ENCODE results near the gene GARNL3.
A peak's percentile ranks its signal among the peaks of the same experiment; 100 is the strongest.

Gene GARNL3

DNA sequence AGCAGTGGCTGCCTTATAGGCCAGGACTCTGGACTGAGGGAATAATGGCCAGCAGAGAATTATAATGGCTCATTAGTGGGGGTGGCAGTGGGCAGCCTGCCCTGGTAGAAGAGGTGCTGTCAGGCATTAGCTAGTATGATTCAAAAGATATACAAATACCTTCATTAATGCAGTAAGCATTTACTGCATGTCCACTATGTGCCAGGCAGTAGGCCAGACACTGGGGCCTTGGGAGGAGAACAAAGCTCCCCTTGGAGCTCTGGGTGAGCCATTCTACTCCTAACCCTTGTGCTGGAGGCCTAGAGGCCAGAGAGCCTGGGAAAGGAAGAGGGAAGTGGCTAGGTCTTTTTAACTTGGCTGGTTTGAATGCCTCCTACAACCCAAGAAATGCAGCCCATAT is 2.0 kb upstream of the GARNL3 start:
- no peak for DNase-seq (ENCODE audit: low read depth)
- no peak for TF ChIP-seq CTCF (IDR thresholded peaks at IDR 0.05; ENCODE audit: low read depth, low read length, missing control alignments)
- H3K4me3 ChIP-seq (ENCODE audit: low read depth, low read length), result no peak overlapping the region

DNA sequence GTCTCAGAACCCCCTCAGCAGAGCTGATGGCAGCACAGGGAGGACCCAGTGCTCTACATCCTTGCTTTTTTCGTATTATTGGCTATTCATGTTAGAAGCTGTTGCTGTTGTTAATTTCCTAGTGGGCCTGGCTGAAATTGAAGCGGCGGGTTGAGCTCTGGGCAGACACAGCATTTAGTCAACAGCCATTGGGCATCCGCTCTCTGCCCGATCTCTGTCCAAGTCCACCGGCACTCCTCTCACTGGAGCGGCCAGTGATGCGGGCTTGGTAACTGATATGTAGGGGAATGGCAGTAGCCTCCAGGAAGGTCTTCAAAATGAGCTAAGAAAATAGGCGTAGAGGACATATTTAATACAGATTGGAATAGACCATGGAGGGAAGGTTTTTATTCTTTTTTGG is 1.3 kb upstream of the GARNL3 start:
- no peak overlapping the region for H3K4me3 ChIP-seq (ENCODE audit: low read depth, low read length)
- no peak for DNase-seq (ENCODE audit: low read depth)
- TF ChIP-seq CTCF (IDR thresholded peaks at IDR 0.05; ENCODE audit: low read depth, low read length, missing control alignments), result no peak

DNA sequence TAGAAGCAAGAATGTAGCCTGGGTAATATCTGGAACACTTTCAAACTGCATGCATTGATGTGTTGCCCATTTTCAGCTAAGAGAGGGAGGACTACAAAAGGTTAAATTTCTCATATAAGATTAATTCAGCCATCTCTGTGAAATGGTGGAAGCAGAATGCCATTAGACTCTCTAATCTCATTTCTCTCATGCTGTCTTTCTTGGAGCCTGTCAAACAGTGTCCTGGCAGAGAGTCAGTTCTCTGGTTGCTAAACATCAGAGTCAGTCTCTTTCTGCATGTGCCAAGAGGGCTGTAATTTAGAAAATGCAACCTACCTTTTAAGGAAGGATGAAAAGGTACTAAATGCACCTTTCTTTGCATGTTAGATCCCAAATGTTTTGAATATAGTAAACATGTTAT is 910 bp upstream of the GARNL3 start:
- TF ChIP-seq CTCF (IDR thresholded peaks at IDR 0.05; ENCODE audit: low read depth, low read length, missing control alignments), result no peak
- no peak overlapping the region for H3K4me3 ChIP-seq (ENCODE audit: low read depth, low read length)
- DNase-seq (ENCODE audit: low read depth), result no peak

DNA sequence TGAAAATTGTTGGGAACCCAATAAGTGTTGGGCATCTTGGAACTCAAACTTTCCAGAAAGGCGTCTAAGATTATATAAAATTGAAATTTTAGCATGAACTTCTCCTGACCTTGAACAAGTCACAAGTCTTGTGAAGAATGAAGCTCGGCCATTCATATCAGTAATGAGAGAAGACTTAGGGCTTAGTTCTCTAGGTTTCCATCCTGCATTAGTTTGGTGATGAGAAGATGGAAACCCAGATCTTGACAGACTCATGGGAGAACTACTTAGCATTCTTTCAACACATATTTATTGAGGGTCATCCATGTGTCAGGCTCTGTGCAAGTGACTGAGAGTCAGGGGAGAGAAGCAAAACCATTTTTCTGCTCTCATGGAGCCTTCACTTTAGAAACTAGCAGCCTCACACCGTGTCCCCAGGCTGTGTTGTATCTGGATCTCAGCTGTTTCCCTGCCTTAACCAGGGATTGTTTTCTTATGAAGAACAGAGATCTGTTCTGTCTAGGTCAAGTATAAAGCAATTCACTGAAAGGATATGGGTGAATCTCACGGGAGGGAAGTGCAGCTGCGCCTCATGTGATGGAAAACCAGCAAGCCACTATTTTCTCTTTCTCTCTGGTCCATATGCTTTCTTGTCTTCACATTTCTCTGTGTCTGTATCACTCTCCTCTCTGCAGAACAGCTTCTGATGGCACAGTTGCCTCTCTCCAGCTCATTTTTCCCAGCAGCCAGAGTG is 3.4 kb downstream of the GARNL3 start:
- no peak overlapping the region; the same call in 1 of the 2 replicates for H3K4me3 ChIP-seq (ENCODE audit: low read depth, low read length)
- no peak for TF ChIP-seq CTCF (IDR thresholded peaks at IDR 0.05; ENCODE audit: low read depth, low read length, missing control alignments)

DNA sequence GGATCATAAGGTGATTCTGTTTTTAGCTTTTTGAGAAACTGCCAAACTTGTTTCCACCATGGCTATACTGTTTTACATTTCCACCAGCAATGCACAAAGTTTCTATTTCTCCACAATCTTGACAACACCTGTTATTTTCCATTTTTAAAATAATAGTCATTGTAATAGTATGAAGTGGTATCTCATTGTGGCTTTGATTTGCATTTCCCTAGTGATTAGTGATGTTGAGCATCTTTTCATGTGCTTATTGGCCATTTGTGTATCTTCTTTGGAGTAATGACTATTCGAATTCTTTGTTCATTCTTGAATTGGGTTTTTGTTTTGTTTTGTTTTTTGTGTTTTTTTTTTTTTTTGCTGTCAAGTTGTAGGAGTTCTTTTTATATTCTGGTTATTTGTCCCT is 4.9 kb downstream of the GARNL3 start:
- no peak overlapping the region for H3K4me3 ChIP-seq (ENCODE audit: low read depth, low read length)
- DNase-seq (ENCODE audit: low read depth), result no peak
- TF ChIP-seq CTCF (IDR thresholded peaks at IDR 0.05; ENCODE audit: low read depth, low read length, missing control alignments), result no peak

More for the DNA sequence above, 3.4 kb downstream of the GARNL3 start:
- DNase-seq (ENCODE audit: low read depth), result peak; percentile 35

- H3K4me3 ChIP-seq (ENCODE audit: low read depth, low read length), result no peak overlapping the region
- DNase-seq (ENCODE audit: low read depth), result no peak
- no peak for TF ChIP-seq CTCF (IDR thresholded peaks at IDR 0.05; ENCODE audit: low read depth, low read length, missing control alignments)
Measured at GRCh38 chr9:127273326-127273725, 8.8 kb downstream of the GARNL3 start.

DNA sequence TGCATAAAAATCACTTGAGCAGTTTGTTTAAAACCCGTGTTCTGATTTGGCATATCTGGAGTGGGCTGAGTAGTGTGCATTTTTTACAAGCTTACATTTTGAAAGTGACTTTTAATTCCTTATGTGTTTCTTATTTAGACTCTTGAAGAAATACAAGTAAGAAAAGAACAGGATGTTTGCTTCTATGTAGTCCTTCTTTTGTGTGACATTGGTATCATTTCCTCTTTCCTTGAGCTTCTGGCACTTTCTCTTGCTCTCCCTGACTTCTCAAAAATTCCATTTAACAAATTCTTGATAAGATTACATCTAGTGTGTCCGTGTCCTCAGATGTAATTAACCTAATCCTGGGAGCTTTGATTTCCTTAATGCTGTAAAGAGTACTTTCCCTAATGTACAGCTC is 12.5 kb downstream of the GARNL3 start:
- H3K4me3 ChIP-seq (ENCODE audit: low read depth, low read length), result no peak overlapping the region
- no peak for DNase-seq (ENCODE audit: low read depth)
- TF ChIP-seq CTCF (IDR thresholded peaks at IDR 0.05; ENCODE audit: low read depth, low read length, missing control alignments), result no peak
